ENCODE measurements around the gene AHDC1.

Gene AHDC1

DNA sequence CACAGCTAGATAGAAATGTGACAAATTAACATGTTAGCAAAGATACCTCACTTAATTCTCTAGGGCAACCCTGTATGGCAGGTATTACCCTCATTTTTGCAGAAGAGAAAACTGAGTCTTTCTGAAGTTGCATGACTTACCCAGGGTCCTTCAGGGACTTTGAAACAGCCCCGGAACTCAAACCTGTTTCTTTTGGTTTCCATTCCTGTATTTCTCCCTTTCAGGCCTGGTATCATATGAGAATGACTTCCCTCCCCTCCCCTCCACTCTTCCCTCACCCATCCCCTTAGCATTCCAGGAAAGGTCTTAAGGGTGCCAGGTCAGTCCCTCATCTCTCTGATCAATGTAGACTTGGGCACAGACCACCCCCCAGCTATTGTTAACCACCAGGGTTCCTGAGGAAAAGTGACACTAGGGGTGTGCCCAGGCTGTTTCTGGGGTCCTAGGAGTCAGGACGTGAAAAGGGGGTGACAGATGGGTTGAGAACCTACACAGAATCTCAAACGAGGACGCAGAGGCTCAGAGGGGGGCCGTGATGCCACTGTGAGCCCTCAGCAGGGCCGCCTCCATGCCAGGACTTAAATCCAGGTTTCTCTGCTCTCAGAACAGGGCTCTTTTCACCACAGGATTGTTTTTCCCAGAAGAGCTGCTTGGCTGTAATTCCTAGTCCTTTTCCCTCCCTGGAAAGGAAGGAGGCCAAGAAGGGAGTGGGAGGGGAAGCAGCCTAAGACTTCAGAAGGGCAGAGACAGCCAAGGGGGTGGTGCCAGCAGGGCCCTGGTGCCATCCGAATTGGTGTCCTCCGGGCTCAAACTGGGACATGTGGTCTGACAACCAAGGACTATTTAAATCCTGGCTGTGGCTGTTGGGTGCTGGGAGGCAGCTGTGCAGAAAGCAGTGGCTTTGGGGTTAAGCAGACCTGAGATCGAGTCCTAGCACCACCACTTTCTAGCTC is 111.9 kb downstream of the AHDC1 start:
- Histone ChIP-seq H3K4me1 (ENCODE audit: control insufficient read depth, insufficient read depth, low read length) (peaks cover 3% of the 10 kb centered on the region; the same call in 1 of the 2 replicates), H3K9me3 (ENCODE audit: control insufficient read depth, insufficient read depth, low read depth, low read length) (no peaks in the 10 kb centered on the region), H3K4me3 (ENCODE audit: low read depth, low read length) (no peak overlapping the region), H3K36me3 (ENCODE audit: control insufficient read depth in 2 of 2, insufficient read depth in 1 of 2, low read length in 2 of 2) (no peaks in the 10 kb centered on the region), H3K27ac (ENCODE audit: extremely low read depth, low read depth, low read length) (no peak overlapping the region)
- ChIA-PET CTCF (interaction anchor here (0.6 to 1.0 kb wide), 2 partner anchors 65 to 116 kb away, joined by 3 read pairs; no protein-coding TSS in a partner anchor), POLR2A (no interaction called here)
- TF ChIP-seq, protein P1, sequence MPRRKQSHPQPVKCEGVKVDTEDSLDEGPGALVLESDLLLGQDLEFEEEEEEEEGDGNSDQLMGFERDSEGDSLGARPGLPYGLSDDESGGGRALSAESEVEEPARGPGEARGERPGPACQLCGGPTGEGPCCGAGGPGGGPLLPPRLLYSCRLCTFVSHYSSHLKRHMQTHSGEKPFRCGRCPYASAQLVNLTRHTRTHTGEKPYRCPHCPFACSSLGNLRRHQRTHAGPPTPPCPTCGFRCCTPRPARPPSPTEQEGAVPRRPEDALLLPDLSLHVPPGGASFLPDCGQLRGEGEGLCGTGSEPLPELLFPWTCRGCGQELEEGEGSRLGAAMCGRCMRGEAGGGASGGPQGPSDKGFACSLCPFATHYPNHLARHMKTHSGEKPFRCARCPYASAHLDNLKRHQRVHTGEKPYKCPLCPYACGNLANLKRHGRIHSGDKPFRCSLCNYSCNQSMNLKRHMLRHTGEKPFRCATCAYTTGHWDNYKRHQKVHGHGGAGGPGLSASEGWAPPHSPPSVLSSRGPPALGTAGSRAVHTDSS (tag by site-specific recombination; IDR thresholded peaks at IDR 0.05): no peak
- TF ChIP-seq ZIC2 (tag by site-specific recombination; IDR thresholded peaks at IDR 0.05) (0 out of 2 replicates have a peak, but pooled peaks have one; percentile 19), ZNF341 (tag by site-specific recombination; IDR thresholded peaks at IDR 0.05; ENCODE audit: low read depth) (peak; percentile 38; the same call in 1 of the 2 replicates), SP7 (tag by site-specific recombination; IDR thresholded peaks at IDR 0.05) (no peak), ZFP41 (tag by site-specific recombination; IDR thresholded peaks at IDR 0.05; ENCODE audit: borderline replicate concordance) (no peak), HOXD13 (CRISPR knock-in tag; IDR thresholded peaks at IDR 0.05; ENCODE audit: borderline replicate concordance) (no peak), ZNF302 (tag by site-specific recombination; IDR thresholded peaks at IDR 0.05; ENCODE audit: low read depth) (no peak), ZNF157 (tag by site-specific recombination; IDR thresholded peaks at IDR 0.05) (no peak), ZNF426 (tag by site-specific recombination; IDR thresholded peaks at IDR 0.05) (no peak), ZNF366 (tag by site-specific recombination; conservative IDR thresholded peaks at IDR 0.05) (no peak), ZNF423 (tag by site-specific recombination; IDR thresholded peaks at IDR 0.05) (no peak), ZNF792 (tag by site-specific recombination; IDR thresholded peaks at IDR 0.05) (no peak)
- TF ChIP-seq, protein P2, sequence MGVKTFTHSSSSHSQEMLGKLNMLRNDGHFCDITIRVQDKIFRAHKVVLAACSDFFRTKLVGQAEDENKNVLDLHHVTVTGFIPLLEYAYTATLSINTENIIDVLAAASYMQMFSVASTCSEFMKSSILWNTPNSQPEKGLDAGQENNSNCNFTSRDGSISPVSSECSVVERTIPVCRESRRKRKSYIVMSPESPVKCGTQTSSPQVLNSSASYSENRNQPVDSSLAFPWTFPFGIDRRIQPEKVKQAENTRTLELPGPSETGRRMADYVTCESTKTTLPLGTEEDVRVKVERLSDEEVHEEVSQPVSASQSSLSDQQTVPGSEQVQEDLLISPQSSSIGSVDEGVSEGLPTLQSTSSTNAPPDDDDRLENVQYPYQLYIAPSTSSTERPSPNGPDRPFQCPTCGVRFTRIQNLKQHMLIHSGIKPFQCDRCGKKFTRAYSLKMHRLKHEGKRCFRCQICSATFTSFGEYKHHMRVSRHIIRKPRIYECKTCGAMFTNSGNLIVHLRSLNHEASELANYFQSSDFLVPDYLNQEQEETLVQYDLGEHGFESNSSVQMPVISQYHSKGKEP (tag by site-specific recombination; IDR thresholded peaks at IDR 0.05): no peak
- TF ChIP-seq, protein P3, sequence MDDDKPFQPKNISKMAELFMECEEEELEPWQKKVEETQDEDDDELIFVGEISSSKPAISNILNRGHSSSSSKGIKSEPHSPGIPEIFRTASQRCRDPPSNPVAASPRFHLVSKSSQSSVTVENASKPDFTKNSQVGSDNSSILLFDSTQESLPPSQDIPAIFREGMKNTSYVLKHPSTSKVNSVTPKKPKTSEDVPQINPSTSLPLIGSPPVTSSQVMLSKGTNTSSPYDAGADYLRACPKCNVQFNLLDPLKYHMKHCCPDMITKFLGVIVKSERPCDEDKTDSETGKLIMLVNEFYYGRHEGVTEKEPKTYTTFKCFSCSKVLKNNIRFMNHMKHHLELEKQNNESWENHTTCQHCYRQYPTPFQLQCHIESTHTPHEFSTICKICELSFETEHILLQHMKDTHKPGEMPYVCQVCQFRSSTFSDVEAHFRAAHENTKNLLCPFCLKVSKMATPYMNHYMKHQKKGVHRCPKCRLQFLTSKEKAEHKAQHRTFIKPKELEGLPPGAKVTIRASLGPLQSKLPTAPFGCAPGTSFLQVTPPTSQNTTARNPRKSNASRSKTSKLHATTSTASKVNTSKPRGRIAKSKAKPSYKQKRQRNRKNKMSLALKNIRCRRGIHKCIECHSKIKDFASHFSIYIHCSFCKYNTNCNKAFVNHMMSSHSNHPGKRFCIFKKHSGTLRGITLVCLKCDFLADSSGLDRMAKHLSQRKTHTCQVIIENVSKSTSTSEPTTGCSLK (tag by site-specific recombination; IDR thresholded peaks at IDR 0.05): no peak
- TF ChIP-seq, protein P4, sequence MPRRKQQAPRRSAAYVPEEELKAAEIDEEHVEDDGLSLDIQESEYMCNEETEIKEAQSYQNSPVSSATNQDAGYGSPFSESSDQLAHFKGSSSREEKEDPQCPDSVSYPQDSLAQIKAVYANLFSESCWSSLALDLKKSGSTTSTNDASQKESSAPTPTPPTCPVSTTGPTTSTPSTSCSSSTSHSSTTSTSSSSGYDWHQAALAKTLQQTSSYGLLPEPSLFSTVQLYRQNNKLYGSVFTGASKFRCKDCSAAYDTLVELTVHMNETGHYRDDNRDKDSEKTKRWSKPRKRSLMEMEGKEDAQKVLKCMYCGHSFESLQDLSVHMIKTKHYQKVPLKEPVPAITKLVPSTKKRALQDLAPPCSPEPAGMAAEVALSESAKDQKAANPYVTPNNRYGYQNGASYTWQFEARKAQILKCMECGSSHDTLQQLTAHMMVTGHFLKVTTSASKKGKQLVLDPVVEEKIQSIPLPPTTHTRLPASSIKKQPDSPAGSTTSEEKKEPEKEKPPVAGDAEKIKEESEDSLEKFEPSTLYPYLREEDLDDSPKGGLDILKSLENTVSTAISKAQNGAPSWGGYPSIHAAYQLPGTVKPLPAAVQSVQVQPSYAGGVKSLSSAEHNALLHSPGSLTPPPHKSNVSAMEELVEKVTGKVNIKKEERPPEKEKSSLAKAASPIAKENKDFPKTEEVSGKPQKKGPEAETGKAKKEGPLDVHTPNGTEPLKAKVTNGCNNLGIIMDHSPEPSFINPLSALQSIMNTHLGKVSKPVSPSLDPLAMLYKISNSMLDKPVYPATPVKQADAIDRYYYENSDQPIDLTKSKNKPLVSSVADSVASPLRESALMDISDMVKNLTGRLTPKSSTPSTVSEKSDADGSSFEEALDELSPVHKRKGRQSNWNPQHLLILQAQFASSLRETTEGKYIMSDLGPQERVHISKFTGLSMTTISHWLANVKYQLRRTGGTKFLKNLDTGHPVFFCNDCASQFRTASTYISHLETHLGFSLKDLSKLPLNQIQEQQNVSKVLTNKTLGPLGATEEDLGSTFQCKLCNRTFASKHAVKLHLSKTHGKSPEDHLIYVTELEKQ (tag by site-specific recombination; IDR thresholded peaks at IDR 0.05; ENCODE audit: borderline replicate concordance): no peak
- TF ChIP-seq, protein P5, sequence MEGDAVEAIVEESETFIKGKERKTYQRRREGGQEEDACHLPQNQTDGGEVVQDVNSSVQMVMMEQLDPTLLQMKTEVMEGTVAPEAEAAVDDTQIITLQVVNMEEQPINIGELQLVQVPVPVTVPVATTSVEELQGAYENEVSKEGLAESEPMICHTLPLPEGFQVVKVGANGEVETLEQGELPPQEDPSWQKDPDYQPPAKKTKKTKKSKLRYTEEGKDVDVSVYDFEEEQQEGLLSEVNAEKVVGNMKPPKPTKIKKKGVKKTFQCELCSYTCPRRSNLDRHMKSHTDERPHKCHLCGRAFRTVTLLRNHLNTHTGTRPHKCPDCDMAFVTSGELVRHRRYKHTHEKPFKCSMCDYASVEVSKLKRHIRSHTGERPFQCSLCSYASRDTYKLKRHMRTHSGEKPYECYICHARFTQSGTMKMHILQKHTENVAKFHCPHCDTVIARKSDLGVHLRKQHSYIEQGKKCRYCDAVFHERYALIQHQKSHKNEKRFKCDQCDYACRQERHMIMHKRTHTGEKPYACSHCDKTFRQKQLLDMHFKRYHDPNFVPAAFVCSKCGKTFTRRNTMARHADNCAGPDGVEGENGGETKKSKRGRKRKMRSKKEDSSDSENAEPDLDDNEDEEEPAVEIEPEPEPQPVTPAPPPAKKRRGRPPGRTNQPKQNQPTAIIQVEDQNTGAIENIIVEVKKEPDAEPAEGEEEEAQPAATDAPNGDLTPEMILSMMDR (tag by site-specific recombination; IDR thresholded peaks at IDR 0.05): no peak
- TF ChIP-seq, protein P6, sequence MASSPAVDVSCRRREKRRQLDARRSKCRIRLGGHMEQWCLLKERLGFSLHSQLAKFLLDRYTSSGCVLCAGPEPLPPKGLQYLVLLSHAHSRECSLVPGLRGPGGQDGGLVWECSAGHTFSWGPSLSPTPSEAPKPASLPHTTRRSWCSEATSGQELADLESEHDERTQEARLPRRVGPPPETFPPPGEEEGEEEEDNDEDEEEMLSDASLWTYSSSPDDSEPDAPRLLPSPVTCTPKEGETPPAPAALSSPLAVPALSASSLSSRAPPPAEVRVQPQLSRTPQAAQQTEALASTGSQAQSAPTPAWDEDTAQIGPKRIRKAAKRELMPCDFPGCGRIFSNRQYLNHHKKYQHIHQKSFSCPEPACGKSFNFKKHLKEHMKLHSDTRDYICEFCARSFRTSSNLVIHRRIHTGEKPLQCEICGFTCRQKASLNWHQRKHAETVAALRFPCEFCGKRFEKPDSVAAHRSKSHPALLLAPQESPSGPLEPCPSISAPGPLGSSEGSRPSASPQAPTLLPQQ (tag by site-specific recombination; IDR thresholded peaks at IDR 0.05): no peak
- TF ChIP-seq, protein P7, sequence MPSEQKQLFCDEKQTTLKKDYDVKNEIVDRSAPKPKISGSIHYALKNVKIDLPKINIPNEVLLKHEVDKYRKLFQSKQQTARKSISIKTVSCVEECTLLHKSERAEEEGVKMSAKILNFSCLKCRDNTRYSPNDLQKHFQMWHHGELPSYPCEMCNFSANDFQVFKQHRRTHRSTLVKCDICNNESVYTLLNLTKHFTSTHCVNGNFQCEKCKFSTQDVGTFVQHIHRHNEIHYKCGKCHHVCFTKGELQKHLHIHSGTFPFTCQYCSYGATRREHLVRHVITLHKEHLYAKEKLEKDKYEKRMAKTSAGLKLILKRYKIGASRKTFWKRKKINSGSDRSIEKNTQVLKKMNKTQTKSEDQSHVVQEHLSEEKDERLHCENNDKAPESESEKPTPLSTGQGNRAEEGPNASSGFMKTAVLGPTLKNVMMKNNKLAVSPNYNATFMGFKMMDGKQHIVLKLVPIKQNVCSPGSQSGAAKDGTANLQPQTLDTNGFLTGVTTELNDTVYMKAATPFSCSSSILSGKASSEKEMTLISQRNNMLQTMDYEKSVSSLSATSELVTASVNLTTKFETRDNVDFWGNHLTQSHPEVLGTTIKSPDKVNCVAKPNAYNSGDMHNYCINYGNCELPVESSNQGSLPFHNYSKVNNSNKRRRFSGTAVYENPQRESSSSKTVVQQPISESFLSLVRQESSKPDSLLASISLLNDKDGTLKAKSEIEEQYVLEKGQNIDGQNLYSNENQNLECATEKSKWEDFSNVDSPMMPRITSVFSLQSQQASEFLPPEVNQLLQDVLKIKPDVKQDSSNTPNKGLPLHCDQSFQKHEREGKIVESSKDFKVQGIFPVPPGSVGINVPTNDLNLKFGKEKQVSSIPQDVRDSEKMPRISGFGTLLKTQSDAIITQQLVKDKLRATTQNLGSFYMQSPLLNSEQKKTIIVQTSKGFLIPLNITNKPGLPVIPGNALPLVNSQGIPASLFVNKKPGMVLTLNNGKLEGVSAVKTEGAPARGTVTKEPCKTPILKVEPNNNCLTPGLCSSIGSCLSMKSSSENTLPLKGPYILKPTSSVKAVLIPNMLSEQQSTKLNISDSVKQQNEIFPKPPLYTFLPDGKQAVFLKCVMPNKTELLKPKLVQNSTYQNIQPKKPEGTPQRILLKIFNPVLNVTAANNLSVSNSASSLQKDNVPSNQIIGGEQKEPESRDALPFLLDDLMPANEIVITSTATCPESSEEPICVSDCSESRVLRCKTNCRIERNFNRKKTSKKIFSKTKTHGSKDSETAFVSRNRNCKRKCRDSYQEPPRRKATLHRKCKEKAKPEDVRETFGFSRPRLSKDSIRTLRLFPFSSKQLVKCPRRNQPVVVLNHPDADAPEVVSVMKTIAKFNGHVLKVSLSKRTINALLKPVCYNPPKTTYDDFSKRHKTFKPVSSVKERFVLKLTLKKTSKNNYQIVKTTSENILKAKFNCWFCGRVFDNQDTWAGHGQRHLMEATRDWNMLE (tag by site-specific recombination; conservative IDR thresholded peaks at IDR 0.05; ENCODE audit: low read depth): no peak
